Thyroid gland (tissue), 4 donors: ENCODE results near the gene RNF213. TPM values are rescaled to one million over a fixed set of nuclear protein-coding genes. Genes with fewer than 3 reads are reported as not detected.
"Not testable (repeated sequence)": the region's sequence is repeated elsewhere in the genome, so short reads cannot be mapped to it uniquely, and the experiment has no call there.

Source experiments
- DNase-seq, 2 donors: peaks; one replicate each; pipeline ENCODE4 v3.0.0-alpha.2; 2019
- H3K27ac ChIP-seq, 3 donors: fragments of 200-600 bp; sonication (generic); 1 replicate in 2 of 3; 2 replicates in 1 of 3; pipeline ENCODE4 v1.5.1; 2016 to 2019; ENCODE audit warnings: mild to moderate bottlenecking in 1 of 3, moderate library complexity in 1 of 3
- H3K27me3 ChIP-seq: fragments of 200-600 bp; sonication (generic); one replicate; pipeline ENCODE4 v1.5.1; 2019
- H3K36me3 ChIP-seq, 2 donors: fragments of 200-600 bp; sonication (generic); one replicate each; pipeline ENCODE4 v1.5.1; 2016 to 2019
- H3K4me1 ChIP-seq, 2 donors: fragments of 200-600 bp; sonication (generic); one replicate each; pipeline ENCODE4 v1.5.1; 2017 to 2019
- H3K4me3 ChIP-seq, 3 donors: fragments of 200-600 bp; sonication (generic); replicated peaks in 1 of 3; 1 replicate in 2 of 3; 2 replicates in 1 of 3; pipeline ENCODE4 v1.5.1; 2016; ENCODE audit warnings: mild to moderate bottlenecking in 1 of 3
- H3K9me3 ChIP-seq: fragments of 200-600 bp; sonication (generic); one replicate; pipeline ENCODE4 v1.5.1; 2017
- CTCF ChIP-seq, 6 experiments: fragments of 200-600 bp in 3 of 6; fragments of 450-650 bp in 3 of 6; sonication (generic) in 3 of 6; IDR thresholded peaks; one replicate each; pipeline ENCODE4 v1.5.1; 2016 to 2019; ENCODE audit warnings: antibody characterized with exemption in 6 of 6, mild to moderate bottlenecking in 2 of 6, inconsistent platforms in 1 of 6, moderate library complexity in 1 of 6
- POLR2A ChIP-seq, 2 donors: fragments of 450-650 bp; IDR thresholded peaks; one replicate each; pipeline ENCODE4 v1.6.1; 2017; ENCODE audit warnings: antibody characterized with exemption in 2 of 2, mild to moderate bottlenecking in 2 of 2, moderate library complexity in 1 of 2
- whole genome bisulfite sequencing, 2 donors: methylation state at CpG; one replicate each; pipeline ENCODE4 v1.1.5; 2017; 5-methylcytosine and 5-hydroxymethylcytosine counted together
- intact Hi-C: fragments of 100-400 bp; cut with DNase I; formaldehyde crosslinking; loops from one replicate; pipeline ENCODE4 v1.15.1; 2023
- total RNA-seq, 4 donors: library from RNA; depleted of rRNA; stranded (reverse); fragments of >200 nt; gene quantifications; one replicate each; pipeline ENCODE4 v1.2.3, GENCODE V29; 2016

Gene RNF213
- total RNA-seq, 4 donors from 2014 or later, result 107 to 245 (median 187) TPM

DNA sequence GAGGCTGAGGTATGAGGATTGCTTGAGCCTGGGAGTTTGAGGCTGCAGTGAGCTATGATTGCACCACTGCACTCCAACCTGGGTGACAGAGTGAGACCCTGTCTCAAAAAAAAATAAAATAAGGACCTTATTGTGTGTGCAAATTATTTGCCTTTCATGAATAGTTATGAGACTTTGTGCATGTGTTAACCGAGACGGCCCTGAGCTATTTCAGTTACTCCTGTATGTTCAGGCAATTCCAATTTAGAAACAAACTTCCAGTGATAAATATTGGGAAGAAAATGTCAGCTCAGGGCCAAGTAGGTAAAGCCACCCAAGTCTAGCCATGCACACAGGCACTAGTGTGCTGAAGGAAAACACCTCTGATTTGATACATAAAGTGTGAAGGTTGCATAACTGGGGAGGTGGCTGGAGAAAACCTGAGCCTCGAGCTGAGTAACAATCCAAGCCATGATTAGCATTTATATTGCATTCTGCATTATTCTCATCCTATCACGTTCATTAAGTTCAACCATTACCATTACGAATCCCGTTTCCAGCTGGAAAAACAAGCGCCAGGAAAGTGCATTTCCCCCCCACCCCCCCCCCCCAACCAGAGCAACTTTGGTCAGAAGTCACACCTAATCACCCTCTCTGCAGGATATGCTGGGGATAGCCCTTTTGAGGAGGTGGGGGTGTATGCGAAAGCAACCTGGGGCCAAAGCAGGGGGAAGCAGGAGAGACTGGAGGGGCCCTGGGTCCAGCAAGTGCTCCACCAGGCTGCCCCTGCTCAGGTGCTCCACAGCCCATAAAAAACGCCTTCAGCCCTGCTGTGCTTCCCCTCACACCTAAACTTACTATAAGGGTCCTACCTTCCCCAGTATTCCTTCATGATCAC, 135.7 kb downstream of the RNF213 start:
- Histone ChIP-seq H3K36me3 (peaks cover 28 to 32% of the 10 kb centered on the region in 2 donors), H3K27me3 (no peaks in the 10 kb centered on the region), H3K27ac (no peak overlapping the region), H3K4me3 (no peak overlapping the region), H3K9me3 (no peaks in the 10 kb centered on the region), H3K4me1 (peaks cover 0 to 5% of the 10 kb centered on the region in 2 donors)
- no peak for DNase-seq
- 75 to 82% methylated on average over 9 of the region's 9 CpGs for WGBS, 2 donors
- intact Hi-C loops, result no loop called here
- no peak for TF ChIP-seq CTCF (IDR thresholded peaks at IDR 0.05)
- TF ChIP-seq POLR2A (IDR thresholded peaks at IDR 0.05), result no peak

GRCh38 chr17:80397034-80397387, 136.4 kb downstream of the RNF213 start:
- no peak for DNase-seq
- Histone ChIP-seq H3K27ac (no peak overlapping the region), H3K4me1 (peaks cover 0 to 5% of the 10 kb centered on the region in 2 donors), H3K27me3 (no peaks in the 10 kb centered on the region), H3K36me3 (peaks cover 25 to 31% of the 10 kb centered on the region in 2 donors), H3K4me3 (no peak overlapping the region), H3K9me3 (no peaks in the 10 kb centered on the region)
- 90 to 96% methylated on average over 6 of the region's 6 CpGs for WGBS, 2 donors
- no peak for TF ChIP-seq CTCF (IDR thresholded peaks at IDR 0.05)
- no peak for TF ChIP-seq POLR2A (IDR thresholded peaks at IDR 0.05)
- intact Hi-C loops, result no loop called here

GRCh38 chr17:80397686-80398085, 137.0 kb downstream of the RNF213 start:
- 50 to 61% methylated on average over 6 of the region's 10 CpGs for WGBS, 2 donors
- no peaks in the 10 kb centered on the region for H3K9me3 ChIP-seq
- H3K27ac ChIP-seq, result no peak overlapping the region
- DNase-seq, result peak in 1 of 2 donors; percentile 19
- TF ChIP-seq POLR2A (IDR thresholded peaks at IDR 0.05) (no peak), CTCF (IDR thresholded peaks at IDR 0.05) (no peak)
- H3K27me3 ChIP-seq, result no peaks in the 10 kb centered on the region
- peaks cover 18 to 25% of the 10 kb centered on the region in 2 donors for H3K36me3 ChIP-seq
- H3K4me1 ChIP-seq, result peaks cover 0 to 5% of the 10 kb centered on the region in 2 donors
- H3K4me3 ChIP-seq, result no peak overlapping the region
- intact Hi-C loops, result no loop called here

GRCh38 chr17:80401086-80401485, 140.4 kb downstream of the RNF213 start:
- 80 to 86% methylated on average over 9 of the region's 9 CpGs for WGBS, 2 donors
- H3K9me3 ChIP-seq, H3K4me1 ChIP-seq, H3K36me3 ChIP-seq, DNase-seq, intact Hi-C loops, H3K27me3 ChIP-seq, H3K27ac ChIP-seq, H3K4me3 ChIP-seq: not testable (repeated sequence)

GRCh38 chr17:80402102-80402501, 141.4 kb downstream of the RNF213 start:
- H3K36me3 ChIP-seq, H3K27ac ChIP-seq, H3K4me3 ChIP-seq, intact Hi-C loops, H3K27me3 ChIP-seq, DNase-seq, H3K9me3 ChIP-seq, H3K4me1 ChIP-seq: not testable (repeated sequence)
- 91 to 98% methylated on average over 6 to 12 of the region's 13 CpGs for WGBS, 2 donors

DNA sequence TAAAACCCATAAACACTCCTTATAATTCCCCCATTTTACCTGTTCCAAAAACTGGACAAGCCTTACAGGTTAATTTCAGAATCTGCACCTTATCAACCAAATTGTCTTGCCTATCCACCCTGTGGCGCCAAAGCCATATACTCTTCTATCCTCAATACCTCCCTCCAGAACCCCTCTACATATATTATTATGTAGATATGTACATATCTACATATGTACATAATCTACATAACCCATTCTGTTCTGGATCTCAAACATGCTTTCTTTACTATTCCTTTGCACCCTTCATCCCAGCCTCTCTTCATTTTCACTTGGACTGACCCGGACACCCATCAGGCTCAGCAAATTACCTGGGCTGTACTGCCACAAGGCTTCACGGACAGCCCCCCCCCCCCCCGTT, 142.3 kb downstream of the RNF213 start:
- intact Hi-C loops, result no loop called here
- Histone ChIP-seq H3K27ac (no peak overlapping the region), H3K36me3 (no peaks in the 10 kb centered on the region), H3K9me3 (no peaks in the 10 kb centered on the region), H3K4me3 (no peak overlapping the region), H3K27me3 (no peaks in the 10 kb centered on the region), H3K4me1 (peaks cover 0 to 5% of the 10 kb centered on the region in 2 donors)
- 95 to 98% methylated on average over 4 of the region's 4 CpGs for WGBS, 2 donors
- TF ChIP-seq POLR2A (IDR thresholded peaks at IDR 0.05) (no peak), CTCF (IDR thresholded peaks at IDR 0.05) (no peak)
- DNase-seq, result no peak
